ENCODE results near the gene CAMK2B.

Gene CAMK2B

DNA sequence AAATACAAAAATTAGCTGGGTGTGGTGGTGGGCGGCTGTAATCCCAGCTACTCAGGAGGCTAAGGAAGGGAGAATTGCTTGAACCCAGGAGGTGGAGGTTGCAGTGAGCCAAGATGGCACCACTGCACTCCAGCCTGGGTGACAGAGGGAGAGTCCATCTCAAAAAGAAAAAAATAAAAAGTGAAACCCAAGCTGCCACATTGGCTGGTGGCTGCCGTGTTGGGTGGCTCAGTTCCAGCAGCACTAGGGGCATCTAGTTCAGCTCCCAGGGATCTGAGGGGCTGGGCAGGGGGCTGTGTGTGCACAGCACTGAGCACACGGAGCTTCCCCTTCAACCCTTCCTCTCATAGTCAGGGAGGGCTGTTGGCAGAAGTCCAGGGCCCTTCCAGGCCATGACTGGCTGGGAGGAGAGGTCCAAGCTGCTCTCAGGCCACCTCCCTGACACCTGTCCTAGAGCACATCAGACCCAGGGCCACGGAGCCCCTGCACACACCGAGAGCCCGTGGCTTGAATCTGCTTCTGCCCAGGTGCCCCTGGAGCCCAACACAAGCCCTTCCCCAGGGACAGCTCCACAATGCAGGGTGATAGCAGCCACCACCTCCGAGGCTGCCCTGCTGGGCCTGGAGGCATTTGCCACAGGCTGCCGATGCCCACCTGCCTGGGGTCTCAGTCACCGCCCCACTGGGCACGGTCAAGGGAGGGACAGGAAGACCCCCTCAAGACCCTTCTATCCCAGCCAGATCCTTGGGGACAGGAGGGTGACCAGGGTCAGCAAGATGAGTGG is 77.3 kb downstream of the CAMK2B start:
- no peak for DNase-seq

DNA sequence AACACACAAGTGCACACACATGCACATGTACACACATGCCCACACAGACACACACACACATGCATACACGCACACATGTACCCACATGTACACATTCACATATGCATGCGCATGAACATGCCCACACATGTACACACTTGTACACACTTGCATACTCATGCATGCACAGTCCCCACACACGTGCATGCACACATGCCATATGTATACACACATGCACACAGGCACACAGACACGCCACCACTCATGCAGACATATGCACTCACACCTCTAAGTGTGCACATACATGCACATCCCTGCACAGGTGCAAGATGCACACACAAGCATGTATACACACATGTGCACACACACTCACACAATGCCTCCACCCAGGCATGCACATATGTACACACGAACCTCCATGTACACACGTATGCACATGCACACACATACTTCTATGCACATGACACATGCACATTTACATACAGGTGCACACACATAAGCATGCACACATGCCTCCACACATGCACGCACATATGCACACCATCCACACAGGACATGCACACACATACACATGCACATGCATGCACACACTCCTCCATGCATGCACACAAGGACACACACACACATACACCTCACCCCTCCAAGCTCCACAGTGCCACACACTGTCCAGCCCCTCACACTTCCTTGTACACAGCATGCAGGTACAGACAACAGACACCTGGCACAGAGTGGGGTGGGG is 78.8 kb downstream of the CAMK2B start:
- no peak for DNase-seq

DNA sequence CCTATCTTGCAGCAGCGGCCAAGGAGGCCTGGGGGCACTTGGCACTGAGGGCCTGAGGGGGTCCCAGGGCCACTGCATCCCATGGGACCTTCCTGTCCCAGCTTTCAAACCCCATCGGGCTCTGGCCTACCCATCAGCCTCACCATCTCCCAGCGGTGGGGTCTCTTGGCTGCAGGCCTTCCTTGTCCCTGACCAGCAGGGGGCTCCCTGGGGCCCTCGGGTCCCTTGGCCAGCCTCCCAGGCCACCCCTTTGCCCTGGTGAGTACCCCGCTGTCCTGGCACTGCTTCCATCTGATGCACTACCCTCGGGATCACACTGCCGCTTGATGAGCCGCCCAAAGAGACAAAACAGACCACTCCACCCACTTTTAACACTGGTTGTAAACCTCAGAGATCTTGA is 81.1 kb downstream of the CAMK2B start:
- no peak for DNase-seq

DNA sequence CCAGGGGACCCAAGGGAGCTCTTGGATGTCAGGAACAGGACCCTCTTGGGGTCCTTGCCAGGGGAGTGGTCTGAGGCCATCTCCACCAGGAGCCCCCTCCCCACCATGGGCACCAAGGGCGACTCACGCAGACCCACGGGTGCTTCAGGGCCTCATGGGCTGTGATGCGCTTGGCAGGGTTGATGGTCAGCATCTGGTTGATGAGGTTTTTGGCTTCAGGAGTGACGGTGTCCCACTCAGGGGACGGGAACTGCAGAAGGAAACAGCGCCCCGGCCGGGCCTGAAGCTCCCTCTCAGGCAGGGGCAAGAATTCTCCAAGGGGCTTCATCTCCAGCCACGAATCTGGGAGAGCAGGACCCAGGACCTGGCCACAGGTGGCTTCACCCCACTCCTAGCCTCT is 83.3 kb downstream of the CAMK2B start:
- no peak for DNase-seq

DNA sequence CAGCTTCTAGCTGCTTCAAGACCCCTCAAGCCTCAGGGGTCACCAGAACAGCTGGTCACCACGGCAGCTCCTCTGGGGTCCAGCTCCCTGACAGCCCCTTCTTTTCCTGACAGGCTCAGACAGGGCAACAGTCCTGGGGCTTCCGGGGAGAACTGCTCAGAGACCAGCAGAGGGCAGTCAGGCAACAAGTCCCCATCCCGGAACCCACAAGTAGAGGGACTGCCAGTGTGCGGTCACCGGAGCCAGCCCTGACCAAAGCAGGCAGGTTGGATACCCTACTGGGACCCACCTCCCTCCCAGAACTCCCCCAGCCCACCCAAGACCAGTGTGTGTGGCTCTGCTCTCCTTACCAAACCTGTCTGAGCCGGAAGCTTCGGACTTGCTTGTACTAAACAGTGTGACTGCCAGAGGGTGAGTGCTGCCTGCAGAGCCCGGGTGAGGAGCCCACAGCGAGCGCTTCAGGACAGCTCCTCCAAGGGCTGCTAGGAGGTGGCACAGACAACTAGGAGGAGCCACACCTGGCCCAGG is 84.3 kb downstream of the CAMK2B start:
- DNase-seq: peak; percentile 67

DNA sequence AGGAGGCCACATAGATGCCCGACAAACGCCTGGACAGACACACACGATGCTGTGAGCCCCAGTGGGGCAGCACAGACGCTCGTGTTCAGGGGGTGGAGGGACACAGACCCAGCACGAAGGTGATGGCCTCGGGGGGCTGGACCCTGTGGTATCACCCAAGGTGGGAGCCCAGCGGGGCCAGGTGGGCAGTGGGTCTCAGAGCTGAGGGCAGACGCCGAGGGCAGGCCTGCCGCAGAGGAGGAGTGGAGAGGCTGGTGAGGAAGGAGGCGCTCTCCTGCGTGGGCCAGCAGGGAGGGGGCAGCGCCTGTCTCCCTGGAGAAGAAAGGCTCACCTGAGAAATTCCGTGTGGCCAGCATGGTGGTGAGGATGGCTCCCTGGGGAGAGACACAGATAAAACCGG is 85.0 kb downstream of the CAMK2B start:
- DNase-seq: no peak

DNA sequence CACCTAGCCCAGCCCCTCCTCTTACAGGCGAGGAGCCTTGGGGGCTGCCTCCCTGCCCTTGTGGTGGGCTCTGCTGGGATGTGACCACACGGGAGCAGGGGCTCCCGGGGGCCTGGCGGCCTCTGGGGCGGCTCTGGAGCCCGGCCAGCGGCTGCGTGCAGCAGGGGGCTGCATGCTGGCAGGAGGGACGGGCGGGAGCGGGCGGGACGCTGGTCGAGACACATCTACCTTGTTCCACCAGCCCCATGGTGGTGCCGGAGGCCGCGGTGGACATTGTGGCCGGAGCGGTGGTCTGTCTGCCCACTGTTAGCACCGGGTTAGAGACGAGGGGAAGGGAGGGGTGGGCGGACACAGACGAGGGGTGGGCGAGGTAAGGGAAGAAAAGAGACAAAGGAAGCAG is 86.0 kb downstream of the CAMK2B start:
- no peak for DNase-seq

DNA sequence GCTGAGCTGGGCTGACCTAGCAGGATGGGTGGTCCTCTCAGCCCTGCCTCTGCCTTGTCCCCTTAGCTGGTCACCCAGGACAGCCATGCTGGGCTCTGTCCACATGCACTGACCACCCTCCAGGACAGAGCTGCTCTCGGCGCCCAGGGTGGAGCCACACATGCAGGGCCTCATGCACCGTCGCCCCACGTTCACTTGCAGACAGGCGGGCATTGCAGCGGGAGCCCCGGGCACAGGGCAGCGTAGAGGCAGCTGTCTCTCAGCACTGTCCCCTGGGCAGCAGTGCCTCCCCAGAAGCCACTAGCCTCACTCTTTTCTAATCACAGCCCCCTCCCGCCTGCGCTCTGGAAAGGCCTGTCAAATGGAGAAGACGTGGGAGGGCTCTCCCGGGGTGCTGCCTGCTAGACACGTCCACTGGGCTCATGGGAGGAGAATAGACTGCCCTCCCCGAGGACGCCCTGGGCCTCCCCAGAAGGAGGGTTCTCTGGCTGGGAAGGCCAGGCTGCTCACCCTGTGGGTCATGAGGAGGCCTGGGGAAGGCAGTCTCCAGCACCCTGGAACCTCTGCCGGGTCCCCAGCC is 87.2 kb downstream of the CAMK2B start:
- DNase-seq: no peak

DNA sequence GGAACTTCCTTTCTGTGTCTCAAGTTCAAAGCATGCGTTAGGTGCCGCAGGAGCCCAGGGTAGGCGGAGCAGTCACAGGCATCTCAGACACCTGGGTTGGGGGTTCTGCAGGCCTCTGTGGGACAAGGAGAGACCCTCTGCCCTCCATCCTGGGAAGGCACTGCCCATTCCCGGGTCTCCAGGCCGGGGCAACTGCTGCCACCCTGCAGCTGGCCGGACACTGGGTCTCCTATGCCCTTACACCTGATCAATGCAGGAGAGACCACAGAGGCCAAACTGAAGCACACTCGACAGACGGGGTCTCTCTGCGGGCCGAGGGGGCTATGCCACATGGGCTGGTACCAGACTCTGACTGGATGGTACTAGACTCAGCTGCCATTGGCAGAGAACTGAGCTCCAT is 87.7 kb downstream of the CAMK2B start:
- no peak for DNase-seq

DNA sequence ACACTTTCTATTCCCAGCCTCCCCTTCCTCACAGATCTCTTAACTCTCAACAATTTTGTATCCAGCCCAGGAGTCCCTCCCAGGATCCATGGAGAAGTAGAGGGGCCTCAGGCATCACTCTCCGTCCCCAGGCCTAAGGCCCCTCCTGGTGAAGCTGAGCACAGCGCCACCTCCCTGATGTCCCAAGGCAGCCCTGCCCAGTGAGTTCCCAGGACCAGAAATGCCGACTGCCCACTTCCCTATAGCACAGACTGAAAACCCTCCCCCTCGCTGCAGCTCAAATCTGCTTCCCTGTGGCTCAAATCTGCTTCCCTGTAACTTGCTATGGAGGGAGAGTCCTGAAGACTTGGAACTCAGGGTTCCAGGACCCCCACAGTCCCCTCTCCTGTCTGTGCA is 89.1 kb downstream of the CAMK2B start:
- DNase-seq: no peak

DNA sequence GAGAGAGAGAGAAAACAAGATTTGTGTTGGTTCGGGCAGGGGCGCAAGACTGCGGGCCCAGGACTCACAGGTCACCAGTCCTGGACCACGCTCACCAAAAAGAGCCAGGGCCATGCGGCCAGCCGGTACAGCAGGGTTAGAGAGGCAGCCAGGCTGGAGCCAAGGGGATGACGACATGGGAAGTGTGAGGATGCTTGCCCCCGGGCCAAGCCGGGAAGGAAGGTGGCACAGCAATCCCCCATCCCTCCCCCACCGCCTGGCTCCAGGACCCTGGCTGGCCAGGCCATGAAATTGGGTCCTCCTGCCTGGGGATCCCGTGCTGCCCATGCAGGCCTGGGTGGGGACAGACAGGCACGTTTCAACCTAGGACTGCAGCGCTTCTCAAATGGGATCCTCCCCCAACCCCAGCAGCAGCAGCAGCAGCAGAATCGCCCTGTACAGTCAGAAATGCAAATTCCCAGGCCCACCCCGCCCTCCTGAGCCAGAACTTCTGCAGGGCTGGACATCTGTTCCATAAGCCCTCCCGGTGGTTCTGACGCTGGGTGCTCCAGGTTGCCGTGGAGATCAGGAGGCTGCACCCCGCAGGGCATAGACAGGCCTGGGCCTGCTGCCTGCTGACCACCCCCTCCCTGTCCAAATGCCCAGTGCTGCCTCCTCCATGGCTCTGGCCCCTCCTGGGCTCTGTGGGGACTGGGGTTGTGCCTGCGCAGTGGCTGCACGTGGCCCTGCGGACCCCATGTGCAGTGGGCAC is 89.6 kb downstream of the CAMK2B start:
- DNase-seq: no peak

DNA sequence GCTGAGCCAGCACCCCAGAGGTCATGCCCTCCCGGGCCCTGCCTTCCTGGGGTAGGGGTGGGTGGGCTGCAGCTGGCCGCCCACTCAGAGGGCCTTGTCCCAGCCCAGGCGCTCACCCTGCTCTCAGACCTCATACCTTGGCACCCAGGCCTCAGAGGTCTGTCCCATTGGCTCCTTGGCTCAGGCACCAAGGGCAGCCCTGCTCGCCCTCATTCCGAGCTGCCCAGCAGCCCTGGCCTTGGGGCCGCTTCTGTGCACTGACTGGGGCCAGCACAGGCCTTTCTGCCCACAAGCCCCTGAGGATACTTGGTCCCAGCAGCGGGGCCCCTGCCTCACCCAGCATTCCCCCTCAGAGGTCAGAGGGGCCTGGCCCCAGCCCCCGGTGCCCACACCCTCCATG is 90.3 kb downstream of the CAMK2B start:
- DNase-seq: no peak

DNA sequence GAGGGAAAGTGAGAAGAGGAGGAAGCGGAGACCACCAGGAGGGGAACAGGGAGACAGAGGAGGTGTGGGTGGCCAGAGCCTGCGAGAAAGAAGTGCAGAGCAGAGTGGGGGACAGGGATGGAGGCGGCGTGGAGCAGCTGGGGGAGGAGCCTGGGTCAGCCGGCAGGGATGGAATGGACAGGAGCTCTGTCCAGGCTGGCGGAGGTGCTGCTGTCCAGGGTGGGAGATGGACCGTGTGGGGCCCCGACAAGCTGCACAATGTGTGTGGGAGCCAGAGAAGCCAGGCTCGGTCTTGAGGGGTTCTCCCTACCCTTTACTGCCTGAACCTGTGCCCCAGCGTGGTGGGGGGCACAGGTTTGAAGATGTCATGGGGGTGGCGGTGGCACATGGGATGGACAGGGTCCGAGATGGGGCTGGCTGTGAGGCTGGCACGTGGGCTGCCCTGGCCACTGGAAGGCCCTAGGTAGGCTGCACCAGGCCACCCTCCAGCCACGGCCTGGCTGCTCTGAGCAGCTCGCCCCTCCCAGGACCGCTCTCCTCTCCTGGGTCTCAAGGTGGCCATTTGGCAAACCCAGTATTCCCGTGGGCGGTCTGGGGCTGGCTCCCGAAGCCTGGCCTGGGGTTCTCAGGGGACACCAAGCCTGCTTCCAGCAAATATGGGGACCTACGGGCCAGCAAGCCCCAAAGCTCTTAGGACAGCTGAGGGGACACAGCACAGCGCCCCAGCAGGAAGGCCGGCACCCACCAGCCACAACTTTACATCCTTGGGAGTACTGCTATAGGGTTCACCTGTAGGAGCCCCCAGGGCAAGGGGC is 92.3 kb downstream of the CAMK2B start:
- DNase-seq: no peak

DNA sequence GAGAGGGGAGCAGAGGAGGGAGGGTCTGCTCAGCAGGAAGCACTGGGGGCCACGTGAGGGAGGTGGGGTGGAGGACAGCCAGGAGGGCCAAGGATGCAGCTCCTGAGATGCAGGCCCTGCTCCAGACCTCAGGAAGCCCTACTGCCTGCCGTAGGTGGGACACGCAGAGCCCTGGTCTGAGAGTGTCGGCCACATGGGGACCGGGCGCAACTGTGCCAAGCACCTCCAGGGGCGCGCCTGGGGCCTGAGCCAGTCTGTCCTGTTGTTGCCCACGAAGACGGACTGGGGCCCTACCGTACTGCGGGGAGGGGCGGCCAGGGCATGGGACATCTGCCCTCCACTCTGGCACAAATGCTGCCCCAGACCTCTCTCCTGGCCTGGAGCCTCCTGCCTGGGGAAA is 93.0 kb downstream of the CAMK2B start:
- no peak for DNase-seq

DNA sequence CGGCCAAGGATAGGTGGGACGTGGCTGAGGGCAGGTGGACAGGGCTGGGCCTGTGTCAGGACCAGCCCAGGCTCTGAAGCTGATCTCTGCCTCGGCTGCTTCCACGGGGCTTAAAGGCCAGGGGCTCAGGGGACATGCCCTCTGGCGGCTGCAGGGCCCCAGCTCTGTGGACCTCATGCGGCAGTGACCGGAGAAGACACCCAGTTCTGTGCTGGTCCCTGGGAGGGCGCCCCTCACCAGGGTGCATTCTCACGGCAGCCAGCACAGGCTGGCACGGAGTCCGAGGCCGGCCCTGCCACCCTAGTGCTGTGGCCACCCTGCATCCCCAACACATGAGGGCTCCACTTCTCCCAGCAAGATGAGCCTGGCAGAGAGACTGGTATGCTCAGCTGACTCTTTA is 94.3 kb downstream of the CAMK2B start:
- DNase-seq: no peak

DNA sequence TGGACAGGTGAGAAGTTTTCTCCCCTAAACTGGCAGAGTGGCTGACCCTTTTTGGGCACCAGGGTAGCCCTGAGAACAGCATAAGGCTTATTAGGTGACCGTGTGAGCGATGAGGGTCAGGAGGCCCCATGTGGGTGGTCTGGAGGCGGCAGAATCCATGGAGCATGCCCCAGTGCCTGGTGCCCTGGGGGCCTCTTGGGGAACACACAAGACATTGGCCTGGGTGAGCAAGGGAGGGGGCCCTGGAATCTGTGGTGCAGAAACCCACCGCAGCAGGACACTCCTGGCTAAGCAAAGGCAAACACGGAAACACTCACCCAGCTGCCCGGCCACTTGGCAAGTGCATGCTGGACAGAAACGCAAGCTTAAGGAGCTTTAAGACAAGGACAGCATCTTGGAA is 95.1 kb downstream of the CAMK2B start:
- no peak for DNase-seq

DNA sequence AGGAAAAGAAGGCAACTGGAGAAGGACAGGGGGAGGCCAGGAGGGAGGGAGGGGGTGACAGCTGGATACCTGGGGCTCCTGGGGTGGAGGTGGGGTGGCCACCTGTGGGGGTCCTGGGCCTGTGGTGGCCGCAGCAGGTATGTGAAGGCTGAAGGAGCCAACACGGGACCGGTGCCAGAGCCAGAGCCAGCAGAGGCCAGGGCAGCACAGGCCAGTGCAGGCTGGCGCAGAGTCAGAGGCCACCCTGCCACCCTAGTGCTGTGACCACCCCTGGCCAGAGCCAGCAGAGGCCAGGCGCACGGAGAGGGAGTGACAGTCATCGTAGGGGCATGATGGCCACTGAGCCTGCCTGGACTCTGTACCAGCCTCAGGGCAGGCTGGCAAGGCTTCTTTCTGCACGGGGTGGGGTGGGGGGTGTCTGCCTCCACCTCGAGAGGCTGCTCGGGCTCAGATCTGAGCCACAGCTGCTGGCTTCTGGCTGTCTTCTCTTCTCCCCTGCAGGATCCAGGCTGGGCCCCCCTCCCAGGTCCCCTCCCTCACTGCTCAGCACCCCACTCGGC is 95.8 kb downstream of the CAMK2B start:
- DNase-seq: no peak

DNA sequence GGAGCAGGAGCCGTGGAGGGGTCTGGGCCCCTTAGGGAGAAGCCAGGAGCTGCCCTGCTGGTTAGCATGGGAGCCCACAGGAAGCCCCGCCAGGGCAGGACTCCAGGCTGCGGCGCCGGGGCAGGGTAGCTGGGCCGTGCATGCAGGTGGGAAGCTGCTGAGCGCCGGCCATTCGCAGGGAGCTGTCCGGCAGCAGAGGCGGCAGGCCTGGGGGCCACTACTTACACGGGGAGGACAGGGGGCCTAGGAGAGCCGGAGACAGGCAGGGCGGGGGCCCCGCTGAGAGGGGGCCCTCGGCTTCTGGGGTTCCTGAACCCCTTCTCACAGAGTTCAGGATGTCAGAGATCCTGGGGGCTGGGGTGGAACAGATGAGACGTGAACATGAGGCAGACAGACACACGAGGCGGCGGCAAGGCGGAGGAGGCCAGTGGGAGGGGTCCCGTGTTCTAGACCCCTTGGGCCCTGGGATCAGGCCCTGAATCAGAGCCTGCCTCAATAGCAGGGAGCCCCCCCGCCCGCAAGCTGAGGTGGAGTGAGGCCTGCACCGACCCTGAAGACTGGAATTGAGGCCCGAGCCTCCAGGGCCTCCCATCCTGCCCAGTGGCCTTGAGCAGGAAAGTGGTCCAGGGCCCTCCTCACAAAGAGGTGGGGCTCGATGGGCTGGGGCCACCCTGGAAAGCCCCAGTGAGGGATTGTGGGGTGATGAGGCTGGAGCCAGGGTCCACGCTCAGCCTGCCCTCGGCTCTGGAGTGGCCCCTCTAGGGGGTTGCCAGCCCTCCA is 96.6 kb downstream of the CAMK2B start:
- no peak for DNase-seq

DNA sequence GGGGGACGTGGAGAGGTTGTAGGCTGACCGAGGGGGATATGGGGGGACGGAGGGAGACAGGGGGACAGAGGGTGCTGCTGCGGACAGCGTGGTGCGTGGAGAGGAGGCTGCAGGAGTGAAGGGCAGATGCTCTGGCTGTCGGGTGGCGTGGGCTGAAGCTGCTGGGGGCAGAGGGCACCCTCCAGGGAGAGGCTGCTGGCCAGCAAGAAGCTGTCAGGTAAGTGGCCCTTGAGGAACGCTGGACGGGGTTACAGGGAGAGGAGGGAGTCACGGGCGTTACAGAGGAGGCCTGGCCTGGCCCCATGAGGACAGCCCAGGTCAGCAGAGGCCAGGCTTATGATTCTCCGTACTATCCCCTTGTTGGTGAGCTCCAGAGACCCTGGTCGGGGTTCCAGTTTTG is 97.5 kb downstream of the CAMK2B start:
- no peak for DNase-seq

DNA sequence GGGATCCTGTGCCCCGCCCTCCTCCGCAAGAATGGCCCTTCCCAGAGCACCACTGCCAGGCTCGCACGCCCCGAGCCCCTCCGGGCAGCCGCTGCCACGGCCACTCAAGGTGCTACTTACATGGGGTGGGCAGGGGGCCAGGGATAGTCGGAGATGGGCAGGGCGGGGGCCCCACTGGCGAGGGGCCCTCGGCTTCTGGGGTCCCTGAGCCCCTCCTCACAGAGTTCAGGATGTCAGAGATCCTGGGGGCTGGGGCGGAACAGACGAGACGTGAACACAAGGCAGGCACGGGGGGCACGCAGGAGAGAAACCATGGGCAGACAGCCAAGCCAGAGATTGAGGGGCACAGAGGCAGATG is 99.0 kb downstream of the CAMK2B start:
- DNase-seq: no peak
